Transverse colon (tissue), 4 donors: ENCODE results near the gene SPATA13.

Source experiments
- EP300 ChIP-seq: sonication (generic); formaldehyde crosslinking; IDR thresholded peaks from one replicate; pipeline ENCODE4 v1.6.1; 2017; ENCODE audit warnings: antibody characterized with exemption, low read depth
- POLR2AphosphoS5 ChIP-seq, 3 donors: sonication (generic); formaldehyde crosslinking; IDR thresholded peaks; one replicate each; pipeline ENCODE4 v1.6.1; 2016; ENCODE audit warnings: antibody characterized with exemption in 3 of 3
- TF ChIP-seq, protein P1 (sequence below), 5 experiments: fragments of 200-600 bp in 3 of 5; fragments of 450-650 bp in 2 of 5; sonication (generic) in 3 of 5; IDR thresholded peaks; 1 replicate in 2 of 5; 2 replicates in 3 of 5; pipeline ENCODE4 v1.5.1; 2016 to 2017; ENCODE audit warnings: antibody characterized with exemption in 5 of 5, inconsistent platforms in 3 of 5, mild to moderate bottlenecking in 2 of 5, moderate library complexity in 1 of 5

DNA sequence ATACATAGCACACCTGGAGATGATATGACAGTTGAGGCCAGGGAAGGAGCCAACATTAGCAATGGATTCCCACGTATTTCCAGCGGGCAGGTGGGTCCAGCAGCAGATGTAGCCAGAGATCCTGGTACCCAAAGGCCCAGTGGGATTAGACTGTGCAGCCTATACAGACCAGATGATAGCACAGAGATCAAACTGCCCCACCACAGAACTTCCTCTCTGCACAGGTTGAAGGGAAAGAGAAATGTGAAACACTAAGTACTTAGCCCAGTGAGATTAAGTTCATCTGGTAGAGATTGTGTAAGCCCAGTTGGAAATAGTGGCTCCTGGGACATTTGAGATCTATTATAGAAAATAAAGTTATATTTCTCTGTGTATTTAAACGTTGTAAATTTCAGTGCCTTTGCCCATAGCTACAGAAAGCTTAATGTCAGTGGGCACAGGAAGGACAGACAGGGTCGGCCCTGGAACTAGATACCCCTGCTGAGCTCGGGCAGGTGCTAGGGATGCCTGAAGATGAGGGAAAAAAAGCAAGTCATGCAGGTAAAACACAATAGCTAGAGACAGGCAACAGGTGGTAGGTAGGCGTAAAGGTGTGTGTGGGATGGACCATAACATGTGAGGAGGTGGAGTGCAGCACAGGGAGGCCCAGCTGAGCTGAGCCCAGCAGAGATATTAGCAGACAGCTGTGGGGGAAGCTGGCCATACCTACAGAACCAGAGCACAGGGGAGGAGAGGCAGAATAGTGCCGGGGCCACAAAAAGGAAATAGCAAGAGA lies 27.3 kb upstream of the SPATA13 start:
- TF ChIP-seq, protein P1, sequence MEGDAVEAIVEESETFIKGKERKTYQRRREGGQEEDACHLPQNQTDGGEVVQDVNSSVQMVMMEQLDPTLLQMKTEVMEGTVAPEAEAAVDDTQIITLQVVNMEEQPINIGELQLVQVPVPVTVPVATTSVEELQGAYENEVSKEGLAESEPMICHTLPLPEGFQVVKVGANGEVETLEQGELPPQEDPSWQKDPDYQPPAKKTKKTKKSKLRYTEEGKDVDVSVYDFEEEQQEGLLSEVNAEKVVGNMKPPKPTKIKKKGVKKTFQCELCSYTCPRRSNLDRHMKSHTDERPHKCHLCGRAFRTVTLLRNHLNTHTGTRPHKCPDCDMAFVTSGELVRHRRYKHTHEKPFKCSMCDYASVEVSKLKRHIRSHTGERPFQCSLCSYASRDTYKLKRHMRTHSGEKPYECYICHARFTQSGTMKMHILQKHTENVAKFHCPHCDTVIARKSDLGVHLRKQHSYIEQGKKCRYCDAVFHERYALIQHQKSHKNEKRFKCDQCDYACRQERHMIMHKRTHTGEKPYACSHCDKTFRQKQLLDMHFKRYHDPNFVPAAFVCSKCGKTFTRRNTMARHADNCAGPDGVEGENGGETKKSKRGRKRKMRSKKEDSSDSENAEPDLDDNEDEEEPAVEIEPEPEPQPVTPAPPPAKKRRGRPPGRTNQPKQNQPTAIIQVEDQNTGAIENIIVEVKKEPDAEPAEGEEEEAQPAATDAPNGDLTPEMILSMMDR (IDR thresholded peaks at IDR 0.05), result no peak
- TF ChIP-seq EP300 (no peak), POLR2AphosphoS5 (IDR thresholded peaks at IDR 0.05) (no peak)
